A549 (cell line): ENCODE measurements around the gene PLEKHG3. TPM values are rescaled to one million over a fixed set of nuclear protein-coding genes. Genes with fewer than 3 reads are reported as not detected.

Source experiments
- ATAC-seq, 2 experiments: fragments of 200-7000 bp in 1 of 2; fragments of >200 bp in 1 of 2; cut with Nextera tagmentation in 1 of 2; cut with Tn5 transposase in 1 of 2; 3 replicates each; pipeline versions ENCODE4 v1.8.0 to v1.9.1; 2018 to 2020; ENCODE audit warnings: mild to moderate bottlenecking in 1 of 2, moderate library complexity in 1 of 2
- CTCF ChIA-PET: fragments of 300-600 bp; sonication (Branson Sonifier 250); formaldehyde crosslinking; extraction: SDS; loops from one replicate; lab custom pipeline; 2021; ENCODE audit warnings: antibody characterized with exemption, inconsistent platforms; lab: Yijun Ruan, JAX
- POLR2A ChIA-PET: fragments of 350-600 bp; formaldehyde crosslinking; extraction: SDS; loops from one replicate; lab custom pipeline; 2021; ENCODE audit warnings: antibody characterized with exemption, inconsistent platforms; lab: Yijun Ruan, JAX
- DNase-seq, 2 experiments: peaks; one replicate each; pipeline versions ENCODE4 v3.0.0 to v3.0.0-alpha.2; 2011 to 2016; ENCODE audit warnings: low read depth in 1 of 2, low spot score in 1 of 2
- FAIRE-seq: peaks from 2 replicates; lab custom pipeline; 2011; peaks lifted over from hg19 to GRCh38; lab: Jason Lieb, UNC
- H3K27ac ChIP-seq, 2 experiments: fragments of >200 bp; sonication (Bioruptor Twin); formaldehyde crosslinking; 3 replicates each; pipeline ENCODE4 v1.5.1; 2016 to 2017
- H3K4me1 ChIP-seq: fragments of >200 bp; sonication (Bioruptor Twin); formaldehyde crosslinking; 3 replicates; pipeline ENCODE4 v1.6.1; 2016
- H3K4me2 ChIP-seq: fragments of >200 bp; sonication (Bioruptor Twin); formaldehyde crosslinking; 3 replicates; pipeline ENCODE4 v1.6.1; 2016
- H3K4me3 ChIP-seq: fragments of >200 bp; sonication (Bioruptor Twin); formaldehyde crosslinking; 3 replicates; pipeline ENCODE4 v1.5.1; 2016
- H3K9me3 ChIP-seq: fragments of >200 bp; sonication (Bioruptor Twin); formaldehyde crosslinking; 3 replicates; pipeline ENCODE4 v1.6.1; 2016
- CBX8 ChIP-seq: fragments of 200-600 bp; sonication (generic); IDR thresholded peaks from 2 replicates; pipeline ENCODE4 v1.6.1; 2016
- CEBPB ChIP-seq, 2 experiments: fragments of >200 bp in 1 of 2; sonication (Bioruptor Twin) in 1 of 2; formaldehyde crosslinking in 1 of 2; IDR thresholded peaks; 2 replicates each; pipeline ENCODE4 v1.6.1; 2012 to 2016
- CHD2 ChIP-seq: fragments of 150-350 bp; IDR thresholded peaks from 2 replicates; pipeline ENCODE4 v1.6.1; 2014; ENCODE audit warnings: low read length; ENCODE audit not compliant: partially characterized antibody
- ESRRA ChIP-seq: fragments of 150-350 bp; IDR thresholded peaks from 2 replicates; pipeline ENCODE4 v1.6.1; 2014; ENCODE audit warnings: mild to moderate bottlenecking, low read length, borderline replicate concordance
- GATA3 ChIP-seq: IDR thresholded peaks from 2 replicates; pipeline ENCODE4 v1.6.1; 2012; ENCODE audit warnings: borderline replicate concordance
- HOXB5 ChIP-seq: fragments of 250-450 bp; sonication (Bioruptor Pico); IDR thresholded peaks from 2 replicates; pipeline ENCODE4 v1.5.0; 2020; ENCODE audit warnings: mild to moderate bottlenecking, moderate library complexity
- KDM1A ChIP-seq: fragments of 200-600 bp; sonication (generic); IDR thresholded peaks from 2 replicates; pipeline ENCODE4 v1.6.1; 2016; ENCODE audit warnings: low read depth, mild to moderate bottlenecking
- KDM5A ChIP-seq: fragments of 200-600 bp; sonication (generic); IDR thresholded peaks from 2 replicates; pipeline ENCODE4 v1.6.1; 2016; ENCODE audit warnings: antibody characterized with exemption, mild to moderate bottlenecking
- NPAS2 ChIP-seq: fragments of 250-450 bp; sonication (Bioruptor Pico); IDR thresholded peaks from 2 replicates; pipeline ENCODE4 v1.8.0; 2022; ENCODE audit warnings: mild to moderate bottlenecking, moderate library complexity, borderline replicate concordance
- PHF8 ChIP-seq: fragments of 200-600 bp; sonication (generic); IDR thresholded peaks from 2 replicates; pipeline ENCODE4 v1.6.1; 2016; ENCODE audit warnings: low read depth, mild to moderate bottlenecking, antibody characterized with exemption, moderate library complexity, borderline replicate concordance
- RAD21 ChIP-seq, 2 experiments: fragments of >200 bp in 1 of 2; sonication (Bioruptor Twin) in 1 of 2; formaldehyde crosslinking in 1 of 2; IDR thresholded peaks in 1 of 2; conservative IDR thresholded peaks in 1 of 2; 2 replicates in 1 of 2; 3 replicates in 1 of 2; pipeline ENCODE4 v1.6.1; 2012 to 2018; ENCODE audit warnings: inconsistent platforms in 1 of 2
- RCOR1 ChIP-seq: fragments of 150-350 bp; IDR thresholded peaks from 2 replicates; pipeline ENCODE4 v1.6.1; 2014; ENCODE audit warnings: antibody characterized with exemption, low read length, low read depth
- SREBF2 ChIP-seq: fragments of 450-650 bp; IDR thresholded peaks from 2 replicates; pipeline ENCODE4 v1.6.1; 2014; ENCODE audit warnings: mild to moderate bottlenecking, moderate library complexity
- TP53 ChIP-seq: fragments of 250-450 bp; sonication (Bioruptor Pico); IDR thresholded peaks from 2 replicates; pipeline ENCODE4 v1.5.0; 2021; ENCODE audit warnings: mild to moderate bottlenecking, moderate library complexity
- ZFP36 ChIP-seq: fragments of 450-650 bp; IDR thresholded peaks from 2 replicates; pipeline ENCODE4 v1.6.1; 2014; ENCODE audit warnings: borderline replicate concordance; ENCODE audit not compliant: partially characterized antibody
- ZNF302 ChIP-seq: fragments of 250-450 bp; sonication (Bioruptor Pico); IDR thresholded peaks from 2 replicates; pipeline ENCODE4 v1.9.0; 2021; ENCODE audit warnings: inconsistent platforms, mild to moderate bottlenecking, moderate library complexity
- ZSCAN20 ChIP-seq: fragments of 250-450 bp; sonication (Bioruptor Pico); IDR thresholded peaks from 2 replicates; pipeline ENCODE4 v1.8.0; 2022; ENCODE audit warnings: mild to moderate bottlenecking, moderate library complexity
- WGBS: methylation state at CpG from one replicate; pipeline ENCODE4 v1.1.6; 2017; ENCODE audit errors: missing lambda C conversion rate; 5-methylcytosine and 5-hydroxymethylcytosine counted together
- polyA plus RNA-seq, 4 experiments: library from polyadenylated mRNA; depleted of rRNA in 3 of 4; stranded (reverse); fragments of >200 nt; fragmentation: RNase III in 1 of 4; extraction: RNeasy Plus Mini Kit Qiagen cat#74134 plus additional on column Dnase treatment in 1 of 4; gene quantifications; 2 replicates in 3 of 4; 3 replicates in 1 of 4; pipeline ENCODE4 v1.2.3, GENCODE V29; 2011 to 2017
- TF ChIP-seq, protein P1 (sequence below): fragments of 250-450 bp; sonication (Bioruptor Pico); IDR thresholded peaks from 2 replicates; pipeline ENCODE4 v1.5.0; 2020; ENCODE audit warnings: low read depth, mild to moderate bottlenecking, moderate library complexity
- TF ChIP-seq, protein P2 (sequence below): fragments of 250-450 bp; sonication (Bioruptor Pico); IDR thresholded peaks from 2 replicates; pipeline ENCODE4 v1.5.0; 2021; ENCODE audit warnings: mild to moderate bottlenecking, moderate library complexity, borderline replicate concordance
- TF ChIP-seq, protein P3 (sequence below): fragments of >200 bp; sonication (Bioruptor Twin); formaldehyde crosslinking; IDR thresholded peaks from 3 replicates; pipeline ENCODE4 v1.5.1; 2016
- TF ChIP-seq, protein P4 (sequence below): fragments of 450-650 bp; IDR thresholded peaks from 2 replicates; pipeline ENCODE4 v1.6.1; 2014; ENCODE audit warnings: antibody characterized with exemption
- TF ChIP-seq, protein P5 (sequence below): fragments of >200 bp; sonication (Bioruptor Twin); formaldehyde crosslinking; IDR thresholded peaks from 2 replicates; pipeline ENCODE4 v1.6.1; 2016

Gene PLEKHG3
- polyA plus RNA-seq, 2 of the 4 experiments (the other 2 are of a cell fraction): 21.9 to 30.5 TPM

DNA sequence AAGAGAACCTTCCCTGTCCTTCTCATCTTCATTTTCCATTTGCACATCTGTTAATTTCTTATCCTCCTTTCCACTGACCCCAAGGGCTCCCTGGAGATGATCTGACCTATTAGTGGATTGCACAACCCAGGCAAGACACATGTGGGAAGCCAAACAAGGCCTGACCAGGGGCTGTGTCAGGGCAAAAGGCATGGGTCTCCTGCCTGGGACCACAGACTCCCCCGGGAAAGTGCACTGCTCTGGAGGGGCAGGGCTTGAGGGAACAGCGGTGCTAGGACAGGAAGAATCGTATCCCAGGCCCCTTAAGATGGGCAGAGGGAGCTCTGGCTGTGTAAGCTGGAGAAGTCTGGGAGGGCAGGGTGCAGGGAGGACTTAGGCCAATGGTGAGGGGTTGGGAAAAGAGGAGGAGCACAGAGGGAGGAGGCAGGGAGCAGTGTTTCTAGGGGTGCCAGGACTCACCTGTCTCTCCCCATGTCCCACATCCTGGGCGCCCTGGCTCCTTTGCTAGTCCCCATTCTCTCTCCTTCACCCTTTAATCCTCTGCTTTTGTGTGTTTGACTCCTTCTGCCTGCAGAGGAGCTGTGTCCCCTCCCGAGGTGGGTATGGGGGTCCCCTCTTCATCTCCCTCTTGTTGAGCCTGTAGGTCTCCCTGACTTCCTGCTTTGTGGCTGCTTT, 25.3 kb downstream of the PLEKHG3 start:
- Histone ChIP-seq H3K4me1 (peaks cover 37% of the 10 kb centered on the region), H3K27ac (peak overlapping the region in 1 of 2 experiments; percentile 58; a peak in 3 of 6 replicates), H3K4me2 (no peak overlapping the region), H3K9me3 (no peaks in the 10 kb centered on the region), H3K4me3 (no peak overlapping the region)
- DNase-seq (no peak), ATAC-seq (no peak), FAIRE-seq (no peak)
- WGBS: 77% methylated on average over 5 of the region's 5 CpGs
- POLR2A ChIA-PET: no interaction called here
- 0 out of 4 replicates have a peak, but pooled peaks of 1 of the 2 experiments have one; percentile 41 for TF ChIP-seq CEBPB (IDR thresholded peaks at IDR 0.05)
- TF ChIP-seq GATA3: no peak
- no peak for TF ChIP-seq PHF8
- CTCF ChIA-PET: interaction anchor here (0.9 to 1.4 kb wide), 2 partner anchors 35 to 189 kb away, joined by 3 read pairs; partner anchors contain the start of gene HSPA2

DNA sequence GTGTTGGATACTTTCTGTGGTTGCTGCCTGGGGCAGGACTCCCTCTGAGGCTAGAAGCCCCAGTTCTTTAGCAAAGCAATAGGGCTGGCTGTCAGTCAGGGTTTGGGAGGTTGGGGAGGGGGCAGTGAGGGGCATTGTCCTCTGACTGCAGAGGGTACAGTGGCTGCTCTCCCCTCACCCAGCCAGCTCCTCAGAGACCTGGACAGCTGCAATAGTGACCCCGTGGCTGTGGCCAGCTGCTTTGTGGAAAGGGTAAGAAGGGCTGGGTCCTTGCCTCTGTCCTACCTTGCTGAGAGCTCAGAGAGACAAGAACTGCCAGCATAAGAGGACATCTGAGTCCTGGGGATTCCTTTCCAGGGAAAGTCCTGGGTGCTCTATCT, 25.8 kb downstream of the PLEKHG3 start:
- DNase-seq (no peak), ATAC-seq (no peak), FAIRE-seq (no peak)
- H3K4me3 ChIP-seq: no peak overlapping the region
- ChIA-PET CTCF (interaction anchor here (0.9 to 1.4 kb wide), 2 partner anchors 34 to 190 kb away, joined by 3 read pairs; partner anchors contain the start of gene HSPA2), POLR2A (no interaction called here)
- TF ChIP-seq, protein P1, sequence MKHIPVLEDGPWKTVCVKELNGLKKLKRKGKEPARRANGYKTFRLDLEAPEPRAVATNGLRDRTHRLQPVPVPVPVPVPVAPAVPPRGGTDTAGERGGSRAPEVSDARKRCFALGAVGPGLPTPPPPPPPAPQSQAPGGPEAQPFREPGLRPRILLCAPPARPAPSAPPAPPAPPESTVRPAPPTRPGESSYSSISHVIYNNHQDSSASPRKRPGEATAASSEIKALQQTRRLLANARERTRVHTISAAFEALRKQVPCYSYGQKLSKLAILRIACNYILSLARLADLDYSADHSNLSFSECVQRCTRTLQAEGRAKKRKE (CRISPR knock-in tag): no peak
- TF ChIP-seq RCOR1 (no peak), ZFP36 (no peak), CHD2 (no peak), CBX8 (no peak), SREBF2 (no peak), KDM1A (no peak), HOXB5 (CRISPR knock-in tag) (no peak), TP53 (no peak), ZSCAN20 (CRISPR knock-in tag) (no peak), GATA3 (no peak)
- TF ChIP-seq, protein P2, sequence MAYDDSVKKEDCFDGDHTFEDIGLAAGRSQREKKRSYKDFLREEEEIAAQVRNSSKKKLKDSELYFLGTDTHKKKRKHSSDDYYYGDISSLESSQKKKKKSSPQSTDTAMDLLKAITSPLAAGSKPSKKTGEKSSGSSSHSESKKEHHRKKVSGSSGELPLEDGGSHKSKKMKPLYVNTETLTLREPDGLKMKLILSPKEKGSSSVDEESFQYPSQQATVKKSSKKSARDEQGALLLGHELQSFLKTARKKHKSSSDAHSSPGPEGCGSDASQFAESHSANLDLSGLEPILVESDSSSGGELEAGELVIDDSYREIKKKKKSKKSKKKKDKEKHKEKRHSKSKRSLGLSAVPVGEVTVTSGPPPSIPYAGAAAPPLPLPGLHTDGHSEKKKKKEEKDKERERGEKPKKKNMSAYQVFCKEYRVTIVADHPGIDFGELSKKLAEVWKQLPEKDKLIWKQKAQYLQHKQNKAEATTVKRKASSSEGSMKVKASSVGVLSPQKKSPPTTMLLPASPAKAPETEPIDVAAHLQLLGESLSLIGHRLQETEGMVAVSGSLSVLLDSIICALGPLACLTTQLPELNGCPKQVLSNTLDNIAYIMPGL (CRISPR knock-in tag): no peak
- TF ChIP-seq, protein P3, sequence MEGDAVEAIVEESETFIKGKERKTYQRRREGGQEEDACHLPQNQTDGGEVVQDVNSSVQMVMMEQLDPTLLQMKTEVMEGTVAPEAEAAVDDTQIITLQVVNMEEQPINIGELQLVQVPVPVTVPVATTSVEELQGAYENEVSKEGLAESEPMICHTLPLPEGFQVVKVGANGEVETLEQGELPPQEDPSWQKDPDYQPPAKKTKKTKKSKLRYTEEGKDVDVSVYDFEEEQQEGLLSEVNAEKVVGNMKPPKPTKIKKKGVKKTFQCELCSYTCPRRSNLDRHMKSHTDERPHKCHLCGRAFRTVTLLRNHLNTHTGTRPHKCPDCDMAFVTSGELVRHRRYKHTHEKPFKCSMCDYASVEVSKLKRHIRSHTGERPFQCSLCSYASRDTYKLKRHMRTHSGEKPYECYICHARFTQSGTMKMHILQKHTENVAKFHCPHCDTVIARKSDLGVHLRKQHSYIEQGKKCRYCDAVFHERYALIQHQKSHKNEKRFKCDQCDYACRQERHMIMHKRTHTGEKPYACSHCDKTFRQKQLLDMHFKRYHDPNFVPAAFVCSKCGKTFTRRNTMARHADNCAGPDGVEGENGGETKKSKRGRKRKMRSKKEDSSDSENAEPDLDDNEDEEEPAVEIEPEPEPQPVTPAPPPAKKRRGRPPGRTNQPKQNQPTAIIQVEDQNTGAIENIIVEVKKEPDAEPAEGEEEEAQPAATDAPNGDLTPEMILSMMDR: no peak
- 60% methylated on average over 1 of the region's 1 CpG for WGBS
- H3K27ac ChIP-seq: peak overlapping the region in 1 of 2 experiments; percentile 58; a peak in 2 of 6 replicates
- no peaks in the 10 kb centered on the region for H3K9me3 ChIP-seq
- H3K4me1 ChIP-seq: peaks cover 32% of the 10 kb centered on the region
- H3K4me2 ChIP-seq: no peak overlapping the region

DNA sequence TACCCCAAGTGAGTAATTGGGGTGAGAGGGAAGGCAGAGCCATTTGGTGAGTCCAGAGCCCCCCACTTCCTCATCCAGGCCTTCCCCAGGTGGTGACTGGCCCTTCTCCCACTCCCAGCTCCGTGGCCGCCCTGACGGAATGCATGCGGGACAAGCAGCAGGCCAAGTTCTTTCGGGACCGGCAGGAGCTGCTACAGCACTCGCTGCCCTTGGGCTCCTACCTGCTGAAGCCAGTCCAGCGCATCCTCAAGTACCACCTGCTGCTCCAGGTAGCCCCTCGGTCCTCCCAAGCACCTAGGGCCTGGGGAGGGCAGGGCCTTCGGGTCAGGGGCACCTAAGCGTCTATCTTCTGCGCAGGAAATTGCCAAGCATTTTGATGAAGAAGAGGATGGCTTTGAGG, 26.5 kb downstream of the PLEKHG3 start:
- TF ChIP-seq, protein P4, sequence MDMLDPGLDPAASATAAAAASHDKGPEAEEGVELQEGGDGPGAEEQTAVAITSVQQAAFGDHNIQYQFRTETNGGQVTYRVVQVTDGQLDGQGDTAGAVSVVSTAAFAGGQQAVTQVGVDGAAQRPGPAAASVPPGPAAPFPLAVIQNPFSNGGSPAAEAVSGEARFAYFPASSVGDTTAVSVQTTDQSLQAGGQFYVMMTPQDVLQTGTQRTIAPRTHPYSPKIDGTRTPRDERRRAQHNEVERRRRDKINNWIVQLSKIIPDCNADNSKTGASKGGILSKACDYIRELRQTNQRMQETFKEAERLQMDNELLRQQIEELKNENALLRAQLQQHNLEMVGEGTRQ: no peak
- TF ChIP-seq, protein P5, sequence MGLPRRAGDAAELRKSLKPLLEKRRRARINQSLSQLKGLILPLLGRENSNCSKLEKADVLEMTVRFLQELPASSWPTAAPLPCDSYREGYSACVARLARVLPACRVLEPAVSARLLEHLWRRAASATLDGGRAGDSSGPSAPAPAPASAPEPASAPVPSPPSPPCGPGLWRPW: no peak
- TF ChIP-seq NPAS2 (CRISPR knock-in tag): no peak
- TF ChIP-seq RCOR1: no peak
- TF ChIP-seq ESRRA: no peak
- no peak for TF ChIP-seq KDM5A
- no peak for TF ChIP-seq ZNF302 (CRISPR knock-in tag)
- TF ChIP-seq RAD21 (conservative IDR thresholded peaks at IDR 0.05 in 1 of 2, IDR thresholded peaks at IDR 0.05 in 1 of 2): no peak
- TF ChIP-seq, protein P1 (CRISPR knock-in tag): no peak
- ChIA-PET POLR2A (no interaction called here), CTCF (interaction anchor here (1.4 kb wide), 1 partner anchor 34 kb away, joined by 3 read pairs; no protein-coding TSS in a partner anchor)
- H3K4me3 ChIP-seq: no peak overlapping the region
- peaks cover 25% of the 10 kb centered on the region for H3K4me1 ChIP-seq
- DNase-seq: no peak
- no peak for FAIRE-seq
- no peak for ATAC-seq
- WGBS: 96% methylated on average over 12 of the region's 12 CpGs
- no peaks in the 10 kb centered on the region for H3K9me3 ChIP-seq
- H3K27ac ChIP-seq: no peak overlapping the region
- no peak overlapping the region for H3K4me2 ChIP-seq
